Stimulated activated CD8-positive, alpha-beta memory T cell treated with anti-CD3 and anti-CD28 coated beads, Interleukin-7, amount 100 ng/mL, for 4 hours (primary cell): Measurements from ENCODE around the gene GCSAM.

Experiments used
- DNase-seq, 2 donors: peaks; one replicate each; pipeline ENCODE4 v3.0.0-alpha.2; 2020; ENCODE audit warnings: low read depth in 2 of 2

The GCSAM gene

GRCh38 chr3:112074006-112074405, 59.0 kb downstream of the GCSAM start:
- DNase-seq = no peak

- DNase-seq = peak in 1 of 2 donors; percentile 23
Measured at GRCh38 chr3:112072387-112073060, 60.5 kb downstream of the GCSAM start.
